ENCODE results near the gene EXOSC9.

GRCh38 chr4:121771869-121772268 lies 29.3 kb upstream of the EXOSC9 start:
- TF ChIP-seq, protein P1, sequence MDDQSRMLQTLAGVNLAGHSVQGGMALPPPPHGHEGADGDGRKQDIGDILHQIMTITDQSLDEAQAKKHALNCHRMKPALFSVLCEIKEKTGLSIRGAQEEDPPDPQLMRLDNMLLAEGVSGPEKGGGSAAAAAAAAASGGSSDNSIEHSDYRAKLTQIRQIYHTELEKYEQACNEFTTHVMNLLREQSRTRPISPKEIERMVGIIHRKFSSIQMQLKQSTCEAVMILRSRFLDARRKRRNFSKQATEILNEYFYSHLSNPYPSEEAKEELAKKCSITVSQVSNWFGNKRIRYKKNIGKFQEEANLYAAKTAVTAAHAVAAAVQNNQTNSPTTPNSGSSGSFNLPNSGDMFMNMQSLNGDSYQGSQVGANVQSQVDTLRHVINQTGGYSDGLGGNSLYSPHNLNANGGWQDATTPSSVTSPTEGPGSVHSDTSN (IDR thresholded peaks at IDR 0.05) = no peak
- TF ChIP-seq FOXM1 (IDR thresholded peaks at IDR 0.05; ENCODE audit: low read depth) (no peak), CTCF (IDR thresholded peaks at IDR 0.05) (no peak), MAX (IDR thresholded peaks at IDR 0.05; ENCODE audit: low read depth) (no peak)
